A673 (cell line): Measurements from ENCODE around the gene POLR2M. TPM values are rescaled to one million over a fixed set of nuclear protein-coding genes. Genes with fewer than 3 reads are reported as not detected.

Experiments
- BruUV-seq: library from RNA; stranded (reverse); fragments of 400-500 nt; replicated peaks from 2 replicates; lab custom pipeline; 2021; lab: Mats Ljungman, UMichigan
- CTCF ChIA-PET: fragments of 300-600 bp; sonication (Branson Sonifier 250); formaldehyde crosslinking; loops from one replicate; lab custom pipeline; 2022; ENCODE audit warnings: antibody characterized with exemption; lab: Charles Lee
- POLR2A ChIA-PET: fragments of 300-600 bp; sonication (Branson Sonifier 250); formaldehyde crosslinking; loops from one replicate; lab custom pipeline; 2022; ENCODE audit warnings: antibody characterized with exemption; ENCODE audit not compliant: low non-redundant PET; lab: Charles Lee
- DNase-seq: peaks from one replicate; pipeline ENCODE4 v3.0.0-alpha.2; 2015; ENCODE audit warnings: low spot score
- H3K27ac ChIP-seq: fragments of 200-600 bp; sonication (generic); 2 replicates; pipeline ENCODE4 v1.5.1; 2016; ENCODE audit warnings: mixed run types, low read depth, mild to moderate bottlenecking, mixed read lengths, antibody characterized with exemption, low read length; ENCODE audit not compliant: poor library complexity, severe bottlenecking
- H3K27me3 ChIP-seq: fragments of 200-600 bp; sonication (generic); replicated peaks from 2 replicates; pipeline ENCODE4 v1.6.1; 2017; ENCODE audit warnings: mixed run types, low read depth, mild to moderate bottlenecking, mixed read lengths, antibody characterized with exemption, low read length; ENCODE audit not compliant: insufficient read depth, poor library complexity
- H3K36me3 ChIP-seq: fragments of 200-600 bp; sonication (generic); 2 replicates; pipeline ENCODE4 v1.6.1; 2016; ENCODE audit warnings: mixed run types, mild to moderate bottlenecking, mixed read lengths, antibody characterized with exemption, low read length; ENCODE audit not compliant: insufficient read depth, poor library complexity, severe bottlenecking
- H3K4me1 ChIP-seq: fragments of 200-600 bp; sonication (generic); 2 replicates; pipeline ENCODE4 v1.6.1; 2017; ENCODE audit warnings: mixed run types, mild to moderate bottlenecking, mixed read lengths, antibody characterized with exemption, low read length; ENCODE audit not compliant: insufficient read depth, poor library complexity, severe bottlenecking
- H3K4me3 ChIP-seq: fragments of 200-600 bp; sonication (generic); 2 replicates; pipeline ENCODE4 v1.5.1; 2016; ENCODE audit warnings: low read depth, mixed run types, mild to moderate bottlenecking, mixed read lengths, low read length; ENCODE audit not compliant: poor library complexity, severe bottlenecking
- H3K9me3 ChIP-seq: fragments of 200-600 bp; sonication (generic); 2 replicates; pipeline ENCODE4 v1.6.1; 2016; ENCODE audit warnings: mixed run types, low read depth, mild to moderate bottlenecking, mixed read lengths, antibody characterized with exemption, low read length; ENCODE audit not compliant: poor library complexity, severe bottlenecking
- CTCF ChIP-seq: fragments of 300-800, 200-600 bp; sonication (generic); conservative IDR thresholded peaks from 2 replicates; pipeline ENCODE4 v1.5.1; 2017; ENCODE audit warnings: low read depth, mild to moderate bottlenecking, antibody characterized with exemption, low read length, moderate library complexity, mixed read lengths
- EZH2 ChIP-seq: fragments of 200-600 bp; sonication (generic); IDR thresholded peaks from 2 replicates; pipeline ENCODE4 v1.6.1; 2017; ENCODE audit warnings: borderline replicate concordance, low read depth, mild to moderate bottlenecking, mixed read lengths, antibody characterized with exemption, low read length; ENCODE audit not compliant: poor library complexity, severe bottlenecking
- intact Hi-C: fragments of 100-400 bp; cut with micrococcal nuclease; formaldehyde crosslinking; loops from one replicate; pipeline ENCODE4 v1.10.0; 2022; ENCODE audit not compliant: unreplicated experiment
- total RNA-seq: library from RNA; stranded (reverse); gene quantifications from 2 replicates; pipeline ENCODE4 v1.2.3, GENCODE V29; 2021

The POLR2M gene
- total RNA-seq, 1 experiment from 2014 or later: 115 TPM

- BruUV-seq: no TSS peak
- Histone ChIP-seq H3K4me3 (no peak overlapping the region), H3K27ac (no peak overlapping the region), H3K36me3 (no peaks in the 10 kb centered on the region), H3K4me1 (peaks cover 33% of the 10 kb centered on the region), H3K27me3 (no peaks in the 10 kb centered on the region), H3K9me3 (no peaks in the 10 kb centered on the region)
- ChIA-PET POLR2A (no interaction called here), CTCF (no interaction called here)
- no peak for DNase-seq
- intact Hi-C loops: no loop called here
- no peak for TF ChIP-seq CTCF
These were observed 10.4 kb upstream of the POLR2M start for GRCh38 chr15:57696146-57696545.

GRCh38 chr15:57697588-57697987 is 8.9 kb upstream of the POLR2M start:
- H3K27me3 ChIP-seq: no peaks in the 10 kb centered on the region
- DNase-seq: no peak
- H3K4me3 ChIP-seq: no peak overlapping the region
- no peak overlapping the region for H3K27ac ChIP-seq
- no peaks in the 10 kb centered on the region for H3K9me3 ChIP-seq
- peaks cover 28% of the 10 kb centered on the region for H3K4me1 ChIP-seq
- intact Hi-C loops: no loop called here
- BruUV-seq: no TSS peak
- TF ChIP-seq EZH2: no peak
- TF ChIP-seq CTCF: no peak
- CTCF ChIA-PET: interaction anchor here (0.5 kb wide), 1 partner anchor 1268 kb away, joined by 10 read pairs; no protein-coding TSS in a partner anchor
- POLR2A ChIA-PET: no interaction called here
- no peaks in the 10 kb centered on the region for H3K36me3 ChIP-seq

GRCh38 chr15:57698243-57698642 is 8.3 kb upstream of the POLR2M start:
- H3K36me3 ChIP-seq: no peaks in the 10 kb centered on the region
- ChIA-PET POLR2A (no interaction called here), CTCF (no interaction called here)
- BruUV-seq: no TSS peak
- no peak for TF ChIP-seq CTCF
- TF ChIP-seq EZH2: no peak
- DNase-seq: no peak
- no peaks in the 10 kb centered on the region for H3K9me3 ChIP-seq
- intact Hi-C loops: no loop called here
- H3K27ac ChIP-seq: no peak overlapping the region
- no peak overlapping the region for H3K4me3 ChIP-seq
- peaks cover 21% of the 10 kb centered on the region for H3K4me1 ChIP-seq
- H3K27me3 ChIP-seq: no peaks in the 10 kb centered on the region
